Mesenchymal stem cell (in vitro differentiated cells and primary cell): ENCODE data around the gene EMID1.
A peak's percentile ranks its signal among the peaks of the same experiment; 100 is the strongest.

ENCODE experiments used
- DNase-seq: peaks from one replicate; pipeline ENCODE4 v3.0.0-alpha.2; 2013
- H2AFZ ChIP-seq: one replicate; pipeline ENCODE4 v1.6.1; 2013; ENCODE audit warnings: low read depth, mild to moderate bottlenecking, control low read depth, inconsistent platforms, low read length, moderate library complexity
- H2AK5ac ChIP-seq: 2 replicates; pipeline ENCODE4 v1.6.1; 2013; ENCODE audit warnings: low read length, moderate library complexity, mild to moderate bottlenecking, inconsistent platforms; ENCODE audit not compliant: severe bottlenecking
- H2BK120ac ChIP-seq: one replicate; pipeline ENCODE4 v1.6.1; 2013; ENCODE audit warnings: low read depth, mild to moderate bottlenecking, inconsistent platforms, low read length, moderate library complexity
- H2BK12ac ChIP-seq, 2 experiments: one replicate each; pipeline ENCODE4 v1.6.1; 2013; ENCODE audit warnings: inconsistent platforms in 2 of 2, low read length in 2 of 2, mild to moderate bottlenecking in 2 of 2, moderate library complexity in 2 of 2, control low read depth in 1 of 2
- H2BK15ac ChIP-seq: one replicate; pipeline ENCODE4 v1.6.1; 2013; ENCODE audit warnings: mild to moderate bottlenecking, low read depth, inconsistent platforms; ENCODE audit not compliant: poor library complexity, severe bottlenecking
- H2BK5ac ChIP-seq: 2 replicates; pipeline ENCODE4 v1.6.1; 2013; ENCODE audit warnings: low read depth, mild to moderate bottlenecking, low read length, control low read depth, inconsistent platforms; ENCODE audit not compliant: poor library complexity, severe bottlenecking
- H3K14ac ChIP-seq, 2 experiments: one replicate each; pipeline ENCODE4 v1.6.1; 2013; ENCODE audit warnings: inconsistent platforms in 2 of 2, low read length in 2 of 2, control low read depth in 1 of 2, mild to moderate bottlenecking in 1 of 2, moderate library complexity in 1 of 2
- H3K18ac ChIP-seq, 2 experiments: one replicate each; pipeline ENCODE4 v1.6.1; 2013; ENCODE audit warnings: inconsistent platforms in 2 of 2, low read length in 2 of 2, control low read depth in 1 of 2, low read depth in 1 of 2, mild to moderate bottlenecking in 1 of 2
- H3K23ac ChIP-seq, 2 experiments: one replicate each; pipeline ENCODE4 v1.6.1; 2013; ENCODE audit warnings: inconsistent platforms in 2 of 2, low read length in 2 of 2, mild to moderate bottlenecking in 2 of 2, moderate library complexity in 2 of 2, control low read depth in 1 of 2
- H3K27ac ChIP-seq: 2 replicates; pipeline ENCODE4 v1.5.1; 2013; ENCODE audit warnings: mild to moderate bottlenecking, moderate library complexity, low read length, control low read depth, inconsistent platforms; ENCODE audit not compliant: poor library complexity, severe bottlenecking
- H3K27me3 ChIP-seq, 2 experiments: 2 replicates each; pipeline versions ENCODE4 v1.6.1 to v1.7.0; 2013; ENCODE audit warnings: low read length in 2 of 2, mild to moderate bottlenecking in 2 of 2, moderate library complexity in 2 of 2, control low read depth in 1 of 2, inconsistent platforms in 1 of 2; ENCODE audit not compliant: control insufficient read depth in 1 of 2, insufficient read depth in 1 of 2
- H3K36me3 ChIP-seq, 2 experiments: 2 replicates each; pipeline versions ENCODE4 v1.6.1 to v1.7.0; 2013; ENCODE audit warnings: low read length in 2 of 2, control low read depth in 1 of 2, inconsistent platforms in 1 of 2, low read depth in 1 of 2, mild to moderate bottlenecking in 1 of 2; ENCODE audit not compliant: insufficient read depth in 2 of 2, control insufficient read depth in 1 of 2
- H3K4ac ChIP-seq, 2 experiments: one replicate each; pipeline ENCODE4 v1.6.1; 2013; ENCODE audit warnings: inconsistent platforms in 2 of 2, low read length in 2 of 2, mild to moderate bottlenecking in 2 of 2, moderate library complexity in 2 of 2, control low read depth in 1 of 2, low read depth in 1 of 2
- H3K4me1 ChIP-seq: 2 replicates; pipeline ENCODE4 v1.6.1; 2013; ENCODE audit warnings: low read depth, low read length, control low read depth; ENCODE audit not compliant: control insufficient read depth, insufficient read depth
- H3K4me2 ChIP-seq: 2 replicates; pipeline ENCODE4 v1.6.1; 2013; ENCODE audit warnings: low read length, mild to moderate bottlenecking, inconsistent platforms; ENCODE audit not compliant: poor library complexity, severe bottlenecking
- H3K4me3 ChIP-seq, 2 experiments: 2 replicates each; pipeline versions ENCODE4 v1.5.1 to v1.7.0; 2013; ENCODE audit warnings: low read length in 2 of 2, mild to moderate bottlenecking in 2 of 2, control low read depth in 1 of 2, low read depth in 1 of 2; ENCODE audit not compliant: insufficient read depth in 1 of 2
- H3K79me1 ChIP-seq: replicated peaks from 2 replicates; pipeline ENCODE4 v1.6.1; 2013; ENCODE audit warnings: mild to moderate bottlenecking, control low read depth, low read length, inconsistent platforms; ENCODE audit not compliant: poor library complexity, severe bottlenecking
- H3K9ac ChIP-seq: 2 replicates; pipeline ENCODE4 v1.7.0; 2013; ENCODE audit warnings: mild to moderate bottlenecking, low read length, moderate library complexity
- H3K9me3 ChIP-seq: 2 replicates; pipeline ENCODE4 v1.7.0; 2013; ENCODE audit warnings: mild to moderate bottlenecking, low read length; ENCODE audit not compliant: control insufficient read depth
- H4K8ac ChIP-seq: one replicate; pipeline ENCODE4 v1.6.1; 2013; ENCODE audit warnings: inconsistent platforms, mild to moderate bottlenecking, low read length, moderate library complexity
- H4K91ac ChIP-seq: one replicate; pipeline ENCODE4 v1.6.1; 2013; ENCODE audit warnings: mild to moderate bottlenecking, low read length, inconsistent platforms
- WGBS: methylation state at CpG from one replicate; pipeline ENCODE4 v1.1.7; 2013; ENCODE audit warnings: mixed read lengths; 5-methylcytosine and 5-hydroxymethylcytosine counted together

Gene EMID1

GRCh38 chr22:29167032-29167911, 38.4 kb upstream of the EMID1 start:
- WGBS: 85% methylated on average over 21 of the region's 22 CpGs
- no peaks in the 10 kb centered on the region for H3K79me1 ChIP-seq

GRCh38 chr22:29171721-29172120, 34.0 kb upstream of the EMID1 start:
- peaks cover 17% of the 10 kb centered on the region for H3K9me3 ChIP-seq
- H3K27me3 ChIP-seq: peaks cover 6 to 25% of the 10 kb centered on the region in 2 experiments
- no peak overlapping the region for H2BK12ac ChIP-seq
- H2BK120ac ChIP-seq: no peak overlapping the region
- DNase-seq: no peak
- no peak overlapping the region for H3K4me3 ChIP-seq
- no peak overlapping the region for H4K91ac ChIP-seq
- H3K4me1 ChIP-seq: no peaks in the 10 kb centered on the region
- H4K8ac ChIP-seq: no peak overlapping the region
- no peaks in the 10 kb centered on the region for H3K36me3 ChIP-seq
- H2BK5ac ChIP-seq: no peak overlapping the region
- H3K4ac ChIP-seq: no peak overlapping the region
- 83% methylated on average over 9 of the region's 10 CpGs for WGBS
- H3K4me2 ChIP-seq: no peak overlapping the region
- no peaks in the 10 kb centered on the region for H3K79me1 ChIP-seq
- no peak overlapping the region for H2AK5ac ChIP-seq
- H3K27ac ChIP-seq: no peak overlapping the region
- no peak overlapping the region for H2AFZ ChIP-seq
- H3K23ac ChIP-seq: no peak overlapping the region
- no peak overlapping the region for H3K9ac ChIP-seq
- H2BK15ac ChIP-seq: no peak overlapping the region
- H3K18ac ChIP-seq: no peak overlapping the region
- H3K14ac ChIP-seq: peak overlapping the region in 1 of 2 experiments; percentile 13

More at GRCh38 chr22:29167032-29167911, 38.4 kb upstream of the EMID1 start:
- H3K9me3 ChIP-seq: no peaks in the 10 kb centered on the region
- no peak overlapping the region for H2AFZ ChIP-seq
- H3K18ac ChIP-seq: no peak overlapping the region
- peaks cover 11 to 25% of the 10 kb centered on the region in 2 experiments for H3K27me3 ChIP-seq
- H3K4me2 ChIP-seq: no peak overlapping the region
- no peak overlapping the region for H2BK12ac ChIP-seq
- no peak overlapping the region for H3K9ac ChIP-seq
- no peak overlapping the region for H3K14ac ChIP-seq
- H3K27ac ChIP-seq: no peak overlapping the region
- no peak overlapping the region for H4K8ac ChIP-seq
- H3K23ac ChIP-seq: no peak overlapping the region
- H2BK15ac ChIP-seq: no peak overlapping the region
- H2BK120ac ChIP-seq: no peak overlapping the region
- H4K91ac ChIP-seq: no peak overlapping the region
- H3K4me3 ChIP-seq: no peak overlapping the region
- H3K4me1 ChIP-seq: no peaks in the 10 kb centered on the region
- H3K4ac ChIP-seq: no peak overlapping the region
- no peak overlapping the region for H2BK5ac ChIP-seq
- no peak for DNase-seq
- H3K36me3 ChIP-seq: no peaks in the 10 kb centered on the region
- no peak overlapping the region for H2AK5ac ChIP-seq

GRCh38 chr22:29172216-29172615, 33.5 kb upstream of the EMID1 start:
- Histone ChIP-seq H3K27ac (no peak overlapping the region), H3K23ac (no peak overlapping the region), H2AK5ac (no peak overlapping the region), H3K4me3 (no peak overlapping the region), H3K4ac (no peak overlapping the region), H3K36me3 (no peaks in the 10 kb centered on the region), H2BK12ac (no peak overlapping the region), H2BK15ac (no peak overlapping the region), H3K4me2 (no peak overlapping the region), H4K8ac (no peak overlapping the region), H2BK120ac (no peak overlapping the region), H3K27me3 (peaks cover 8 to 20% of the 10 kb centered on the region in 2 experiments), H3K79me1 (no peaks in the 10 kb centered on the region), H2BK5ac (no peak overlapping the region), H3K18ac (no peak overlapping the region), H3K9me3 (peaks cover 19% of the 10 kb centered on the region), H2AFZ (no peak overlapping the region), H3K9ac (no peak overlapping the region), H4K91ac (no peak overlapping the region), H3K14ac (no peak overlapping the region), H3K4me1 (no peaks in the 10 kb centered on the region)
- WGBS: 85% methylated on average over 6 of the region's 6 CpGs
- no peak for DNase-seq

GRCh38 chr22:29175312-29175835, 30.3 kb upstream of the EMID1 start:
- no peak overlapping the region for H3K27ac ChIP-seq
- H2AK5ac ChIP-seq: no peak overlapping the region
- H2BK5ac ChIP-seq: no peak overlapping the region
- H3K27me3 ChIP-seq: peaks cover 4 to 5% of the 10 kb centered on the region in 2 experiments
- H3K4ac ChIP-seq: no peak overlapping the region
- no peak overlapping the region for H3K4me2 ChIP-seq
- H2BK120ac ChIP-seq: no peak overlapping the region
- peaks cover 19% of the 10 kb centered on the region for H3K9me3 ChIP-seq
- no peaks in the 10 kb centered on the region for H3K4me1 ChIP-seq
- H2AFZ ChIP-seq: no peak overlapping the region
- no peak for DNase-seq
- no peak overlapping the region for H3K18ac ChIP-seq
- H4K91ac ChIP-seq: no peak overlapping the region
- no peaks in the 10 kb centered on the region for H3K79me1 ChIP-seq
- H3K36me3 ChIP-seq: no peaks in the 10 kb centered on the region
- no peak overlapping the region for H3K4me3 ChIP-seq
- no peak overlapping the region for H3K23ac ChIP-seq
- H2BK12ac ChIP-seq: no peak overlapping the region
- H3K9ac ChIP-seq: no peak overlapping the region
- WGBS: 100% methylated on average over 1 of the region's 1 CpG
- no peak overlapping the region for H4K8ac ChIP-seq
- H2BK15ac ChIP-seq: no peak overlapping the region
- no peak overlapping the region for H3K14ac ChIP-seq
